Measurements from ENCODE around the gene CD320.

CD320 gene

DNA sequence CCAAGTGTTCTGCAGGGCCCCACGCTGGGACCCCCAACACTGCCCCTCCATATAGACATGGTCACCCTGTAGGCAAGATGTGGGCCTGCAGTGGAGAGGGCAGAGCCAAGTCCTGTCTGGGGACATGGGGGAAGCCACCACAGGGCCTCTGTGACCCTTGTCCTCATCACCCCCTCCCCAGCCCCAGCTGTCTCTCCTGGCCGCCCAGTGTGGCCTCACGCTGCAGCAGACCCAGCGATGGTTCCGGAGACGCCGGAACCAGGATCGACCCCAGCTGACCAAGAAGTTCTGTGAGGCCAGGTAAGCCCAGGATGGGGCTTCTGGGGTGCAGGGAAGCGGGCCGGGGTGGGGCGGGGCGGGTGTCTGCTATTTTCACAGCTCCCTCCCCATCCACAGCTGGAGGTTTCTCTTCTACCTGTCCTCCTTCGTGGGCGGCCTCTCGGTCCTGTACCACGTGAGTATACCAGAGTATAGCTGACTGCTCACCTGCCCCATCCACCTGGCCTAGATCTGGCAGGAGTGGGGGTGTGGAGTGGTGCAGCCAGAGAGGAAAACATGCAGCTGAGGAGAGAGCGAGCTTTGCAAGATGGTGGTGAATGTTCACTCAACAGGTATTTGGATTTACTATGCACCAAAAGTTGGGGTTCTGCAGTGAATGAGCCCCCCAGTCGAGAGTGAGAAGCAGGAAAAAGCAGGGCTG lies 52.6 kb downstream of the CD320 start:
- DNase-seq (ENCODE audit: low read depth in 2 of 2, low spot score in 1 of 2), result no peak

DNA sequence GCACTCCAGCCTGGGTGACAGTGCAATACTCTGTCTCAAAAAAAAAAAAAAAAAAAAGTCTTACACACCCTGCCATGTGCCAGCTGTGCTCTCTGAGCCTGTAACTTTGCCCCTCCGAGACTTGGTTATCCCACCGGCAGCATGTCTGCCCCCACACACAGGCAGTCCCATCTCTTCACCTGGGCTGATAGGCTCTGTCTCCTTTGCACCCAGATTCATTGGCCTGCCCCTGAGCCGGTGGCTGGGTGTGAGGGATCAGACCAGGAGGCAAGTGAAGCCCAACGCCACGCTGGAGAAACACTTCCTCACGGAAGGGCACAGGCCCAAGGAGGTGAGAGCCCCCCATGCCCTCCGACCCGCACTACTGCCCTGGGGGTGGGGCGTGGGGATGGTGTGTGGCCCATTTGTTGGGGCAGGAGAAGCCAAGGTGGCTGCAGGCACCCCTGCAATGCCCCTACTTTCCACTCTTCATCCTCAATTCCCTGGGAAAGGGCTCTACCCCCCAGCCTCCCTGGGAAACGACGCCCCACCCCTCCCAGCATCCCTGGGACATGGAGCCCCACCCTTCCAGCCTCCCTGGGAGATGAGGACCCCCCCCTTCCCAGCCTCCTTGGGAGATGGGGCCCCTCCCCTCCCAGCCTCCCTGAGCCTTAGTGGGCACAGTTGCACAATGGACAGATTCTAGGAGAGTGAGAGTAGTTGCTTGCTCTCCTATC lies 53.7 kb downstream of the CD320 start:
- no peak for DNase-seq (ENCODE audit: low read depth in 2 of 2, low spot score in 1 of 2)

DNA sequence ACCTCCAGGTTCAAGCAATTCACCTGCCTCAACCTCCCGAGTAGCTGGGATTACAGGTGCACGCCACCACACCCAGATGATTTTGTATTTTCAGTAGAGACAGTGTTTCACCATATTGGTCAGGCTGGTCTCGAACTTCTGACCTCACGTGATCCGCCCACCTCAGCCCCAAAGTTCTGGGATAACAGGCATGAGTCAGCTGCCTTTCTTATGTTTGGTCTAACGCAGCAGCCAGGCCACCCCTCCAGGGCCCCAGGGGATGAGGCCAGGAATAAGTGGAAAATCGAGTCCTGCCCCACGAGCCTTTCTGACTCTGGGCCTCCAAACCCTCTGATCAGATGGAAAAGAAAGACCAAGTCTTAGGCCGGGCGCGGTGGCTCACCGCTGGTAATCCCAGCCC lies 54.5 kb downstream of the CD320 start:
- DNase-seq (ENCODE audit: low read depth in 2 of 2, low spot score in 1 of 2), result no peak

DNA sequence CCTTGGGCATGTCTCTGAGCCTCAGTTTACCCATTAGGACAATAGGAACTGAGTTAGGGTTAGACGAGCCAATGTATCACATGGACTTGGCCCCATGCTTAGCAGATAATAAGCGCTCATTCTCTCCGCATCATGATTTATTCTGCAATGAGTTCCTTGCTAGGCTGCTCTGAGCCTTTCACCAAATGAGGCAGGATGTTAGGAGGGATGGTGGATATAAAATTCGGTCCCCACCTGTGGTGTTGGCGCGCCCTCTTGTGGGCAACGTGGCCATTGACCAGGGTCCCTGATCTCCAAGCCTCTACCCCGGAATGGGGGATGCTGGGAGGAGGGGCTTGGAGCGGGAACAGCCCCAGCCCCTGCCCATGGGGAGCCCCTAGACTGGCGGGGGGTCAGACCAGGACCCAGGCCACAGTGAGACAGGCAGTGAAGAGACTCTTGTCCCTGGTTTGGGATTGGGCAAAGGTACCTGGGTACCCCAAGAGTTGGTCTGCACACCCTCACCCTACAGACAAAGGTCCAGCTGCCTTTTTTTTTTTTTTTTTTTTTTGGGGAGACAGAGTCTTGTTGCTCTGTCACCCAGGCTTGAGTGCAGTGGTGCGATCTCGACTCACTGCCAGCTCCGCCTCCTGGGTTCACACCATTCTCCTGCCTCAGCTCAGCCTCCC lies 55.1 kb downstream of the CD320 start:
- DNase-seq (ENCODE audit: low read depth in 2 of 2, low spot score in 1 of 2), result peak; percentile 77 to 79

Measured in stimulated activated CD8-positive, alpha-beta memory T cell treated with anti-CD3 and anti-CD28 coated beads, Interleukin-4, amount 100 ng/mL, for 1 hour (primary cell).